Measurements from ENCODE around the gene STAG2. TPM values are rescaled to one million over a fixed set of nuclear protein-coding genes. Genes with fewer than 3 reads are reported as not detected.

Gene STAG2
- total RNA-seq, 1 experiment from 2014 or later: 123 TPM

- Histone ChIP-seq H3K27me3 (ENCODE audit: control insufficient read depth, insufficient read depth, low read length) (no peaks in the 10 kb centered on the region), H3K4me3 (ENCODE audit: insufficient read depth, low read depth, low read length) (peak overlapping the region; percentile 97), H3K36me3 (replicated peaks; ENCODE audit: control insufficient read depth, insufficient read depth, low read length) (no peaks in the 10 kb centered on the region)
- peak; percentile 85 for DNase-seq
Observed at GRCh38 chrX:123962794-123963373, 1.4 kb downstream of the STAG2 start.

GRCh38 chrX:123964156-123964834 lies 2.8 kb downstream of the STAG2 start:
- Histone ChIP-seq H3K4me3 (ENCODE audit: insufficient read depth, low read depth, low read length) (no peak overlapping the region), H3K36me3 (replicated peaks; ENCODE audit: control insufficient read depth, insufficient read depth, low read length) (no peaks in the 10 kb centered on the region), H3K27me3 (ENCODE audit: control insufficient read depth, insufficient read depth, low read length) (no peaks in the 10 kb centered on the region)
- DNase-seq: no peak

- Histone ChIP-seq H3K27me3 (ENCODE audit: control insufficient read depth, insufficient read depth, low read length) (no peaks in the 10 kb centered on the region), H3K4me3 (ENCODE audit: insufficient read depth, low read depth, low read length) (no peak overlapping the region), H3K36me3 (replicated peaks; ENCODE audit: control insufficient read depth, insufficient read depth, low read length) (no peaks in the 10 kb centered on the region)
- DNase-seq: no peak
Observed at GRCh38 chrX:123965712-123966111, 4.2 kb downstream of the STAG2 start.

GRCh38 chrX:123967497-123967896 lies 6.0 kb downstream of the STAG2 start:
- no peaks in the 10 kb centered on the region for H3K27me3 ChIP-seq (ENCODE audit: control insufficient read depth, insufficient read depth, low read length)
- no peak for DNase-seq
- no peaks in the 10 kb centered on the region for H3K36me3 ChIP-seq (replicated peaks; ENCODE audit: control insufficient read depth, insufficient read depth, low read length)
- no peak overlapping the region for H3K4me3 ChIP-seq (ENCODE audit: insufficient read depth, low read depth, low read length)

- H3K27me3 ChIP-seq (ENCODE audit: control insufficient read depth, insufficient read depth, low read length): no peaks in the 10 kb centered on the region
- no peak overlapping the region for H3K4me3 ChIP-seq (ENCODE audit: insufficient read depth, low read depth, low read length)
- DNase-seq: no peak
- no peaks in the 10 kb centered on the region for H3K36me3 ChIP-seq (replicated peaks; ENCODE audit: control insufficient read depth, insufficient read depth, low read length)
Observed at GRCh38 chrX:123968383-123969050, 7.0 kb downstream of the STAG2 start.

GRCh38 chrX:123971982-123972381 lies 10.5 kb downstream of the STAG2 start:
- H3K36me3 ChIP-seq (replicated peaks; ENCODE audit: control insufficient read depth, insufficient read depth, low read length): no peaks in the 10 kb centered on the region
- H3K4me3 ChIP-seq (ENCODE audit: insufficient read depth, low read depth, low read length): no peak overlapping the region
- H3K27me3 ChIP-seq (ENCODE audit: control insufficient read depth, insufficient read depth, low read length): no peaks in the 10 kb centered on the region
- DNase-seq: no peak

GRCh38 chrX:123973921-123974320 lies 12.4 kb downstream of the STAG2 start:
- no peak for DNase-seq
- no peak overlapping the region for H3K4me3 ChIP-seq (ENCODE audit: insufficient read depth, low read depth, low read length)
- H3K36me3 ChIP-seq (replicated peaks; ENCODE audit: control insufficient read depth, insufficient read depth, low read length): no peaks in the 10 kb centered on the region
- H3K27me3 ChIP-seq (ENCODE audit: control insufficient read depth, insufficient read depth, low read length): no peaks in the 10 kb centered on the region

GRCh38 chrX:123975180-123975579 lies 13.7 kb downstream of the STAG2 start:
- DNase-seq: no peak
- H3K36me3 ChIP-seq (replicated peaks; ENCODE audit: control insufficient read depth, insufficient read depth, low read length): no peaks in the 10 kb centered on the region
- H3K27me3 ChIP-seq (ENCODE audit: control insufficient read depth, insufficient read depth, low read length): no peaks in the 10 kb centered on the region
- H3K4me3 ChIP-seq (ENCODE audit: insufficient read depth, low read depth, low read length): no peak overlapping the region

- no peak for DNase-seq
- no peaks in the 10 kb centered on the region for H3K27me3 ChIP-seq (ENCODE audit: control insufficient read depth, insufficient read depth, low read length)
- H3K36me3 ChIP-seq (replicated peaks; ENCODE audit: control insufficient read depth, insufficient read depth, low read length): no peaks in the 10 kb centered on the region
- H3K4me3 ChIP-seq (ENCODE audit: insufficient read depth, low read depth, low read length): no peak overlapping the region
Observed at GRCh38 chrX:123976706-123977316, 15.3 kb downstream of the STAG2 start.

- H3K4me3 ChIP-seq (ENCODE audit: insufficient read depth, low read depth, low read length): no peak overlapping the region
- no peak for DNase-seq
- no peaks in the 10 kb centered on the region for H3K27me3 ChIP-seq (ENCODE audit: control insufficient read depth, insufficient read depth, low read length)
- no peaks in the 10 kb centered on the region for H3K36me3 ChIP-seq (replicated peaks; ENCODE audit: control insufficient read depth, insufficient read depth, low read length)
Observed at GRCh38 chrX:123983240-123983639, 21.7 kb downstream of the STAG2 start.

GRCh38 chrX:123986377-123986776 lies 24.9 kb downstream of the STAG2 start:
- H3K4me3 ChIP-seq (ENCODE audit: insufficient read depth, low read depth, low read length): no peak overlapping the region
- H3K27me3 ChIP-seq (ENCODE audit: control insufficient read depth, insufficient read depth, low read length): no peaks in the 10 kb centered on the region
- no peak for DNase-seq
- H3K36me3 ChIP-seq (replicated peaks; ENCODE audit: control insufficient read depth, insufficient read depth, low read length): no peaks in the 10 kb centered on the region

- no peak for DNase-seq
- Histone ChIP-seq H3K27me3 (ENCODE audit: control insufficient read depth, insufficient read depth, low read length) (no peaks in the 10 kb centered on the region), H3K4me3 (ENCODE audit: insufficient read depth, low read depth, low read length) (no peak overlapping the region), H3K36me3 (replicated peaks; ENCODE audit: control insufficient read depth, insufficient read depth, low read length) (no peaks in the 10 kb centered on the region)
Observed at GRCh38 chrX:123988423-123989111, 27.1 kb downstream of the STAG2 start.

GRCh38 chrX:123989235-123989634 lies 27.7 kb downstream of the STAG2 start:
- Histone ChIP-seq H3K4me3 (ENCODE audit: insufficient read depth, low read depth, low read length) (no peak overlapping the region), H3K36me3 (replicated peaks; ENCODE audit: control insufficient read depth, insufficient read depth, low read length) (no peaks in the 10 kb centered on the region), H3K27me3 (ENCODE audit: control insufficient read depth, insufficient read depth, low read length) (no peaks in the 10 kb centered on the region)
- no peak for DNase-seq

- no peaks in the 10 kb centered on the region for H3K36me3 ChIP-seq (replicated peaks; ENCODE audit: control insufficient read depth, insufficient read depth, low read length)
- DNase-seq: no peak
- no peak overlapping the region for H3K4me3 ChIP-seq (ENCODE audit: insufficient read depth, low read depth, low read length)
Observed at GRCh38 chrX:123990169-123990568, 28.7 kb downstream of the STAG2 start.

More at GRCh38 chrX:123990169-123990568, 28.7 kb downstream of the STAG2 start:
- no peaks in the 10 kb centered on the region for H3K27me3 ChIP-seq (ENCODE audit: control insufficient read depth, insufficient read depth, low read length)

Measured in H7 (cell line).